Measurements from ENCODE around the gene KATNB1.

DNA sequence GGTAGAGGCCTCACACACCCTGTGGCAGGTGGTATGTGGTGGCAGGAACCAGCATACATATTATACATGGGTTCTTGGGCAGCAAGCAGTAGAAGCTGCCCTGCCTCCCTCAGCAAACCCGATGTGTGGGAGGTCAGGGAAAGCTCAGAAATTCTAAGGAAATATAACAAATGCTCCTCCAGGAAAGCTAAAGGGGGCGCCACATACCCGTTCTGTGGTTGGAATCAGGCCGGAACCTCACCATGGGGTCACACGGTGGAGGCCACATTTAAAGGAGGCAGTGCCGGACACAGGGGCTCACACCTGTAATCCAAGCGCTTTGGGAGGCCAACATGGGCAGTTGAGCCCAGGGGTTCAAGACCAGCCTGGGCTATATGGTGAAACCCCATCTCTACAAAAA lies 12.4 kb upstream of the KATNB1 start:
- TF ChIP-seq, protein P1, sequence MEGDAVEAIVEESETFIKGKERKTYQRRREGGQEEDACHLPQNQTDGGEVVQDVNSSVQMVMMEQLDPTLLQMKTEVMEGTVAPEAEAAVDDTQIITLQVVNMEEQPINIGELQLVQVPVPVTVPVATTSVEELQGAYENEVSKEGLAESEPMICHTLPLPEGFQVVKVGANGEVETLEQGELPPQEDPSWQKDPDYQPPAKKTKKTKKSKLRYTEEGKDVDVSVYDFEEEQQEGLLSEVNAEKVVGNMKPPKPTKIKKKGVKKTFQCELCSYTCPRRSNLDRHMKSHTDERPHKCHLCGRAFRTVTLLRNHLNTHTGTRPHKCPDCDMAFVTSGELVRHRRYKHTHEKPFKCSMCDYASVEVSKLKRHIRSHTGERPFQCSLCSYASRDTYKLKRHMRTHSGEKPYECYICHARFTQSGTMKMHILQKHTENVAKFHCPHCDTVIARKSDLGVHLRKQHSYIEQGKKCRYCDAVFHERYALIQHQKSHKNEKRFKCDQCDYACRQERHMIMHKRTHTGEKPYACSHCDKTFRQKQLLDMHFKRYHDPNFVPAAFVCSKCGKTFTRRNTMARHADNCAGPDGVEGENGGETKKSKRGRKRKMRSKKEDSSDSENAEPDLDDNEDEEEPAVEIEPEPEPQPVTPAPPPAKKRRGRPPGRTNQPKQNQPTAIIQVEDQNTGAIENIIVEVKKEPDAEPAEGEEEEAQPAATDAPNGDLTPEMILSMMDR (IDR thresholded peaks at IDR 0.05; ENCODE audit: borderline replicate concordance, extremely low read depth, low read length, poor library complexity, severe bottlenecking) = peak; percentile 9
- no peak for TF ChIP-seq EZH2 (IDR thresholded peaks at IDR 0.05; ENCODE audit: borderline replicate concordance, low read depth, low read length, severe bottlenecking)

Data from DND-41 (cell line).